Measurements from ENCODE around the gene TM9SF2.
"Not testable (repeated sequence)": the region's sequence is repeated elsewhere in the genome, so short reads cannot be mapped to it uniquely, and the experiment has no call there.

The TM9SF2 gene

GRCh38 chr13:99501184-99501847 lies at the start of gene TM9SF2:
TSS of gene TM9SF2 (plus strand) at chr13:99501472. CDS start at chr13:99501607, 135 bp downstream.
- DNase-seq, result peak; percentile 96

GRCh38 chr13:99454518-99455183 lies 46.6 kb upstream of the TM9SF2 start:
- DNase-seq, result no peak

GRCh38 chr13:99459099-99459850 lies 42.0 kb upstream of the TM9SF2 start:
- DNase-seq, result no peak

GRCh38 chr13:99460802-99461201 lies 40.5 kb upstream of the TM9SF2 start:
- DNase-seq, result not testable (repeated sequence)

GRCh38 chr13:99463646-99464397 lies 37.5 kb upstream of the TM9SF2 start:
- no peak for DNase-seq

GRCh38 chr13:99464441-99464949 lies 36.8 kb upstream of the TM9SF2 start:
- no peak for DNase-seq

- no peak for DNase-seq
Observed at GRCh38 chr13:99465454-99465853, 35.8 kb upstream of the TM9SF2 start.

GRCh38 chr13:99467764-99468163 lies 33.5 kb upstream of the TM9SF2 start:
- no peak for DNase-seq

GRCh38 chr13:99469041-99469440 lies 32.2 kb upstream of the TM9SF2 start:
- no peak for DNase-seq

GRCh38 chr13:99470027-99470426 lies 31.2 kb upstream of the TM9SF2 start:
- no peak for DNase-seq

GRCh38 chr13:99471221-99472121 lies 29.8 kb upstream of the TM9SF2 start:
- no peak for DNase-seq

- DNase-seq, result no peak
Observed at GRCh38 chr13:99472122-99472440, 29.2 kb upstream of the TM9SF2 start.

- no peak for DNase-seq
Observed at GRCh38 chr13:99473515-99473914, 27.8 kb upstream of the TM9SF2 start.

GRCh38 chr13:99476648-99477047 lies 24.6 kb upstream of the TM9SF2 start:
- DNase-seq, result no peak

- no peak for DNase-seq
Observed at GRCh38 chr13:99477493-99477892, 23.8 kb upstream of the TM9SF2 start.

GRCh38 chr13:99481366-99481765 lies 19.9 kb upstream of the TM9SF2 start:
- DNase-seq, result no peak

GRCh38 chr13:99484473-99484872 lies 16.8 kb upstream of the TM9SF2 start:
- no peak for DNase-seq

GRCh38 chr13:99486996-99487395 lies 14.3 kb upstream of the TM9SF2 start:
- DNase-seq, result no peak

GRCh38 chr13:99489028-99489427 lies 12.2 kb upstream of the TM9SF2 start:
- DNase-seq, result no peak

GRCh38 chr13:99491750-99492149 lies 9.5 kb upstream of the TM9SF2 start:
- DNase-seq, result not testable (repeated sequence)

- no peak for DNase-seq
Observed at GRCh38 chr13:99495466-99496183, 5.6 kb upstream of the TM9SF2 start.
